Stimulated activated CD4-positive, alpha-beta T cell treated with anti-CD3 and anti-CD28 coated beads, Interleukin-1b, Interleukin-23, amount 100 ng/mL, for 4 hours (primary cell): ENCODE measurements around the gene ASTN1.

Experiments used
- DNase-seq, 2 donors: peaks; one replicate each; pipeline ENCODE4 v3.0.0-alpha.2; 2020; ENCODE audit warnings: low read depth in 2 of 2

The ASTN1 gene

DNA sequence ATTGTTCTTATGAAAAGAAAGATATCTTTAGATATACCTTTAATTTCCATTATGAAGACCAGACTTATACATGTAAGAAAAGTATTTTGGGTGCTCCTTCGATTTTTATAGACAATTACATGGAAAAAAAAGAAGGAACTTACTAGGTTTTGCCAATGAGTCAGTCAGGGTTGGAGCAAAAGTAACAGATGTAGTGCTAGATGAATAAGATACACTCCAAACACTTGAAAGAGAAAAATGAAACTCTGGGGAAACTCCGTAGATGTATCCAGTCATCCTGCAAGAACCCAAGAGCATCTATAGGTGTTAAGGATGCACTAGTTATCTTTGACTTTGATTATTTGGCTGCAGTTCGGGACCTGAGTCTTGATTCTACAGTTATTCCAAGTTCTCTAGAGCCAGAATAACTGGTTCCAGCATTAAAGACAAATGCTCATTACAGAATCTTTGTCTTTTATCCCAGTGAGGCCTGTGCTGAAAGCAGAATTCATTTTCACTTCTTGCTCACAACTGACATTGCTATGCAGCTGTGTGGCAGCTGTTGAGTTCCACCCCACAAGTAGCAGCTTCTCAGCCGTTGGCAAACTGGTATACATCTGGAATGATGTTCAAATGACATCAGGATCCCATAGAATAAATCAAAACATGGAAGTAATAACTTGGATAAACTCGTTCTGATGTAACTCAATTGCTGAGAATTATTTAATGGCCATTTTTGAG, 326.1 kb downstream of the ASTN1 start:
- no peak for DNase-seq

DNA sequence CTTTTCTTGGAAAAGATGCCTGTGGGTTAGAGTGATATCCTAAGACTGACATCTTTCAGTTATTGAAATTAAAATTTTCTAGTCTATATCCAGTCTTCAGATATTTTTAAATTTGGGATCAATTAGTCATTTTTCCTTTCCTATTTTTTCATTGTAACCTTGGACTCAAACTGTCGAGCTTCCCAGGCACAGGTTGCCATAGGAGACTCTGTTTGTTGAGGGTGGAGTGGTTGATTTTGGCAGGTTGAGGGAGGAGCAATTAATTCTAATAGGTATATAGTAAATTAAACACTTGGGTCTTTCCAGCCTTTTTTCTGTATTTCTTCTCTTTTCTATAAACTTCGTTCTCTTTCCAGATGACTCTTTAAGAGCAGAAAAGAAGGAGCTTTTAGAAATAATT, 326.8 kb downstream of the ASTN1 start:
- no peak for DNase-seq

DNA sequence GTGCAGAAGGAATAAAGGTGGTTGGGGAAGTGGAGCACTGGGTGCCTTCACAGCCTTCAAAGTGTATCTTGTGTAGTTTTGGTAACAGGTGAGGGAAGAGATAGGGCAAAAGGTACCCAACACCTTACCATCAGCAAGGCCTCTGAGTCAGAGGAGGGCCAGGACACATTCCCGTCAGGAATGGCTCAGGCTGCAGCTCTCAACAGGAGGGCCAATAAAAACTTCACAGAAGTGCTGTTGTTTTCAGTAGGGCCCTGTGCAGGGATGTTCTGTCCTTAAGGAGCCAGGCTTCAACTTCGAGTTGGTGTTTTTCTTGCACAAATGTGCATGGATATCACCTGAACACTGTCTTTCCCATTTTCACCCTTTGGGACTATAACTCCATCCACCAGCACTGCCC, 333.4 kb downstream of the ASTN1 start:
- DNase-seq: no peak

DNA sequence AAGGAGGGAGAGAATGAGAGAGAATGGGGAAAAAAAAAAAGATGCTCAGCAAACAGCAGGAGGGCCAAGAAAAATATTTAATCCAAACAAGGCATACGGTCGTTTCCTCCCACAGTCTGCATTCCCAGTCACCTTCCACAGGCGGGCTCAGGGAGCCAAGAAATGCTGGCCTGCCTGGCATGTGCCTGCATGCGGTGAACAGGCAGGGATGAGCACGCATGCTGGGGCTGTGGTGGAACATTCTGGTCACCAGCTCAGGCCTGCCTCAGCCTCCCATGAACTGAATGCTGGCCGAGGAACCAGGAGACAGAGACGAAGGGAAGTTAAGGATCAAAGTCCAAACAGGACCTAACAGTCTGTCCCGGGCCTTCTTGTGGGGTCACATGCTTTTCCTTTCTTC, 335.3 kb downstream of the ASTN1 start:
- DNase-seq: no peak

DNA sequence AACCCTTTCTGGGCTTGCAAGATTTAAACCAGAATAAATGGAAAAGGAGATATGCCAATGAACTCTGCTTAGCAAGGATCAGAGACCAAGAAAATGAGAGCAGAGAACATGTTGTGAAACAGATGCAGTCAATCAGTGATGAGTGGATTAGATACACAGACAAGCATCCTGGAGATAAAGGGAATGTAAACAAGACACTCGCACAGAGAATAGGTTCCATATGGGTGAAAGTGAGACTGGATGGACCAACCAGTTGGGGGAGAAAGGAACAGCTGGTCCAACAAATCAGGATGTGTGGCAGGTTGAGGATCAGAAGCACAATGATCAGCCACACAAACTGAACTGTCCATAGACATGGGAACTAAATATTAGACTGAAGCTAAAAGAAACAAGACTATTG, 338.2 kb downstream of the ASTN1 start:
- DNase-seq: no peak

DNA sequence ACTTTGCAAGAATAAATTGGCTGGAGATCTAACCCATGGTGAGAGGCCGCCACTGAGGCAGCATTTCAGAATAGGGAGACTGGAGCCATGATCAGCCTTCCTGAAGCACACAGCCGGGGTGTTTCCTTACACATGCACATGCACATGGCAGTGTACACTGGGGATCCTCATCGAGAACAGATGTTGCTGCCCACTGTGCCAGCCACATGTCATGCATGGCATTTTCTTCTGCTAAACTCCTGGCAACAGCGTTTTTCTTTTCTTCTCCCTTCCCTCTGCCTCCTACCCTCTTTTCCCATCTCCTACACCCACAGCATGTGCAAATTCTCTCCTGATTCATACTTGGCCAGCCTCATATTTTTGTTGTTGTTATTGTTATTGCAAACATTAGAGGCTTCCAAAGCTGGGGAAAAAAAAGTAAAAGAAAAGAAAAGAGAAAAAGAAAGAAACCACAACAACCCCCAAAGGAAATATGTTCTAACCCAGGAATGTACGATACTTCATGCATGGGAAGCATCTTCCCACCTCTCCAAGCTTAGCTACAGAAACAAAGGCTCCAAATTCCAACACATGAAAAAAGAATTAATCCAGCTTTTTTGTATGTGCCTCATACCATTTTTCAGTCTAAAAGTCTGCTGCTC, 344.0 kb downstream of the ASTN1 start:
- no peak for DNase-seq

DNA sequence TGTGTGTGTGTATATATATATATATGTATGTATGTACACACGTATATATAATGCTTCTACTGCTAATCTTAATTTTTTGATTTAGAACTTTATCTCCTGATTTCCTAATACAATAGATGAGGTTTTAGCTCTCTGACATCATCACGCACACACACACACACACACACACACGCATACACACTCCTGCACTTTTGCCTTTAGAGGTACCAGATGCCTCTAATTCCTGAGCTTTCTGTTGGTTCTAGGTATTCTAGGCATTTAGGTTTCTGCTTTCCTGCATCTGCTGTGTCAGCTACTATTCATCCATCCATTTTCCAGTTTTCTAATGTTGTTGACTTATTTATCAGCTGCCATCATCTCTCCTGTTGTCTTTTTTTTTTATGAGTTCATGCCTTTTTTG, 348.3 kb downstream of the ASTN1 start:
- DNase-seq: no peak

DNA sequence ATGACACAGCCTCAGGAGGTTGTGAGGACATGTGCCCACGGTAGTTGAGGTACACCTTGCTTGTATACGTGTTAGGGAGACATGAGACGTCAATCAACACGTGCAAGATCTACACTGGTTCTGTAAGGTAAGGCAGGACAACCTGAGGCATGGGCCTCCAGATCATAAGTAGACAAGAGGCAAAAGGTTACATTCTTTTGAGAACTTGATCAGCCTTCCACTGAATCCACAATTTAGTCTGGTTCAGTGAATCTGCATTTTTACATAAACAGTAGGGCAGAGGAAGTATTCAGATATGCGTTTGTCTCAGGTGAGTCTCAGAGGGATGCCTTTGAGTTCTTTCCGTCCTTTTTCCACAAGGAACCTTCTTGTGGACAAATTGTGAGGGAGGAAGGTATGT, 348.9 kb downstream of the ASTN1 start:
- DNase-seq: no peak

DNA sequence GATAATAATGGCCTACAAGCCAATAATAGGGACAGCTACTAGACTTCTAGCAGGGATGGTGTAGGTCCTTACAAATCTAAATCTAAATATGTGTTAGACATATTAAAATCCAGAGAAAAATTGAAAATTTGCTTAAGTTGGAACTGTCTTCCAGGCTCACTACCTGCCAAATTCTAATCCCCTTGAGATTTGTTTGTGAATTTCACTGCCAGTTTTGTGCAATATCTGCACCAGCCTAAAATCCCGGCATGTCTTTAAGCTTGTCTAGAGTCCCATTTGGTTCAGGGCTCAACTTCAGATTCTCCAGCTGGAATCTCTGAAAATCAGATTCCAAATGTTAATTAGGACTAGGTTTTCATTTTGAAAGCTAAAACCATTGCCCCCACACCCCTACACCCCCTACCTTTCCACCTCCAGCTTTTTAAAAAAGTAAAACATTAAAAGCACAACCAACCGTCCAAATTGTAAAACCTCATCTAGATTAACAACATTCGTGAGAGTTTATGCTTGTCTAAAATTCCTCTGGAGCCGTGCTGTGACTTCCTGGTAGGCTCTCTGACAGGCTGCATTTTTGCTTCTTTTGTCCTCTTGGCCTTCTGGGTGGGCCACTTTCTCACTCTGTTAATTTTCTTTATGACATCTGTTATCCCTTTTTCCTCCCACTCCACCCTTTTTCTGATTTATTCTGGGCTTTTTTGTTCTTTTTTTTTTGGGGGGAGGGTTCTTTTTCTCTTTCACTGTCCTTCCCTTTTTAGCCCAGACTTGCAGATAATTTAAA, 352.8 kb downstream of the ASTN1 start:
- DNase-seq: no peak

DNA sequence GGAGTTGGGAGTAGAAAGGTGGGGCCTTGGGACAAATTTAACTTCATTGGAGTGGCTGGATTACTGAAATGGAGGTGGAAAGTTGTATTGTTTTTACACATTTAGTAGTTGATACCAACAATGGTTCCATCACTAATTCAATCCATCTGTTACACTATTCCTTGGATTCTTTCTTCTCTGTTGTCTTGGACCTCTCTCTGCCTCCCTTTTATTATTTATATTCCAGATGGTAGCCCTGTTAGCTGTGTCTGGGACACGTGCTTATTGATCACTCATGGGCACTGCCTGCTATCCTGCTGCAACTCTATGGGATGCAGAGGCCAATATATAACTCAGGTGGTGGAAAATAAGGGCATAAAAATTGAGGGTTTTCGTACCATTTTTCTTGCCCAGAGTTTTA, 355.2 kb downstream of the ASTN1 start:
- no peak for DNase-seq
